Measurements from ENCODE around the gene CRYBB2. TPM values are rescaled to one million over a fixed set of nuclear protein-coding genes. Genes with fewer than 3 reads are reported as not detected.

Gene CRYBB2
- polyA plus RNA-seq, 1 of the 3 experiments (the other 2 are of a cell fraction): 0.69 TPM

- TF ChIP-seq, protein P1, sequence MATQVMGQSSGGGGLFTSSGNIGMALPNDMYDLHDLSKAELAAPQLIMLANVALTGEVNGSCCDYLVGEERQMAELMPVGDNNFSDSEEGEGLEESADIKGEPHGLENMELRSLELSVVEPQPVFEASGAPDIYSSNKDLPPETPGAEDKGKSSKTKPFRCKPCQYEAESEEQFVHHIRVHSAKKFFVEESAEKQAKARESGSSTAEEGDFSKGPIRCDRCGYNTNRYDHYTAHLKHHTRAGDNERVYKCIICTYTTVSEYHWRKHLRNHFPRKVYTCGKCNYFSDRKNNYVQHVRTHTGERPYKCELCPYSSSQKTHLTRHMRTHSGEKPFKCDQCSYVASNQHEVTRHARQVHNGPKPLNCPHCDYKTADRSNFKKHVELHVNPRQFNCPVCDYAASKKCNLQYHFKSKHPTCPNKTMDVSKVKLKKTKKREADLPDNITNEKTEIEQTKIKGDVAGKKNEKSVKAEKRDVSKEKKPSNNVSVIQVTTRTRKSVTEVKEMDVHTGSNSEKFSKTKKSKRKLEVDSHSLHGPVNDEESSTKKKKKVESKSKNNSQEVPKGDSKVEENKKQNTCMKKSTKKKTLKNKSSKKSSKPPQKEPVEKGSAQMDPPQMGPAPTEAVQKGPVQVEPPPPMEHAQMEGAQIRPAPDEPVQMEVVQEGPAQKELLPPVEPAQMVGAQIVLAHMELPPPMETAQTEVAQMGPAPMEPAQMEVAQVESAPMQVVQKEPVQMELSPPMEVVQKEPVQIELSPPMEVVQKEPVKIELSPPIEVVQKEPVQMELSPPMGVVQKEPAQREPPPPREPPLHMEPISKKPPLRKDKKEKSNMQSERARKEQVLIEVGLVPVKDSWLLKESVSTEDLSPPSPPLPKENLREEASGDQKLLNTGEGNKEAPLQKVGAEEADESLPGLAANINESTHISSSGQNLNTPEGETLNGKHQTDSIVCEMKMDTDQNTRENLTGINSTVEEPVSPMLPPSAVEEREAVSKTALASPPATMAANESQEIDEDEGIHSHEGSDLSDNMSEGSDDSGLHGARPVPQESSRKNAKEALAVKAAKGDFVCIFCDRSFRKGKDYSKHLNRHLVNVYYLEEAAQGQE (IDR thresholded peaks at IDR 0.05; ENCODE audit: low read depth, low read length): no peak
- no peak for TF ChIP-seq NFIC (IDR thresholded peaks at IDR 0.05; ENCODE audit: borderline replicate concordance)
- no peak for TF ChIP-seq CHD2 (IDR thresholded peaks at IDR 0.05; ENCODE audit: low read length, partially characterized antibody)
- TF ChIP-seq TCF12 (IDR thresholded peaks at IDR 0.05): no peak
These were observed 37.0 kb upstream of the CRYBB2 start (continued) for GRCh38 chr22:25182131-25183110.

DNA sequence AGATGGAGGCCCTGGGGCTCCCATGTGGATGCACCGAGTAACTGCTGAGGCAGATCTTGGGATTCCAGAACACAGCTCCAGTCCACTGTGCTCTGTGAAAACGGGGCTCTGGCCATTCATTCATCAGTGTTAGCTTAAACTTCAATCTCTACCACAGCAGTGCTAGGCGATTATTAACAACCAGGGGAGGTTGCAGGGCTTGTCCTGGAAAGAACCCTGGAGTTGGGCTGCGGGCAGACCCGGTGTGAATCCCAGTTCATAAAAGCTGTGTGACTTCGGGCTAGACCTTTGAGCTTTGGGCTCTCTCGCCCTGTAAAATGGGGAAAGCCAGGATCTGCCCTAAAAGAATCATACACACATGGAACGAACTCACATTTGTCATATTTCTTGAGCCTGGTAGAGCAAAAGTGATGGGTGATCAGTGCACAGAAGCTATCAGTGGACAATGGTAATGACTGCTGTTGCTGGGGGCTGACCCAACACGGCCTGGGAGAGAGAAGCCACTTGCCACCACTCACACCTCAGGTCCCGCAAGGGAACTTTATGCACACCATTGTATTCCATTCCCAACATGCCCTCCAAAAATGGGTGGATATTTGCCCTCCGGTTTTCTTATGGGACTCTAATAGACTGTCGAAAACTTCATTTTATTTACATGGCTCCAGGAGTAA lies 35.4 kb upstream of the CRYBB2 start:
- ChIA-PET POLR2A (no interaction called here), CTCF (interaction anchor here (1.1 to 6.6 kb wide), 3 partner anchors 18 to 588 kb away, joined by 3 to 41 read pairs (median 3); no protein-coding TSS in a partner anchor)
- TF ChIP-seq IRF3 (IDR thresholded peaks at IDR 0.05; ENCODE audit: low read depth, low read length) (no peak), TCF12 (IDR thresholded peaks at IDR 0.05) (no peak), JUND (IDR thresholded peaks at IDR 0.05) (no peak), EP300 (IDR thresholded peaks at IDR 0.05; ENCODE audit: borderline replicate concordance in 1 of 2, low read depth in 1 of 2, low read length in 1 of 2) (no peak), GABPA (IDR thresholded peaks at IDR 0.05; ENCODE audit: low read depth) (no peak), RCOR1 (IDR thresholded peaks at IDR 0.05; ENCODE audit: low read length) (no peak), RXRA (IDR thresholded peaks at IDR 0.05; ENCODE audit: borderline replicate concordance, low read depth) (no peak), CHD2 (IDR thresholded peaks at IDR 0.05; ENCODE audit: low read length, partially characterized antibody) (no peak)
- TF ChIP-seq, protein P1 (IDR thresholded peaks at IDR 0.05; ENCODE audit: low read depth, low read length): no peak

More for the DNA sequence above, 35.4 kb upstream of the CRYBB2 start:
- Histone ChIP-seq H3K79me2 (ENCODE audit: insufficient read depth) (no peaks in the 10 kb centered on the region), H2AFZ (ENCODE audit: low read depth) (no peak overlapping the region), H3K27ac (ENCODE audit: low read depth in 2 of 2, low read length in 1 of 2) (no peak overlapping the region), H3K4me3 (ENCODE audit: low read depth in 2 of 2, low read length in 1 of 2) (no peak overlapping the region), H3K9me2 (no peaks in the 10 kb centered on the region), H3K27me3 (ENCODE audit: insufficient read depth) (no peaks in the 10 kb centered on the region), H3K4me1 (ENCODE audit: control insufficient read depth in 1 of 2, insufficient read depth in 2 of 2, low read depth in 1 of 2, low read length in 1 of 2) (no peaks in the 10 kb centered on the region), H3K9ac (no peak overlapping the region), H3F3A (replicated peaks; ENCODE audit: insufficient read depth) (no peaks in the 10 kb centered on the region), H3K36me3 (replicated peaks in 1 of 2; ENCODE audit: control insufficient read depth in 1 of 2, insufficient read depth in 2 of 2, low read length in 1 of 2) (peaks cover 12 to 26% of the 10 kb centered on the region in 2 experiments), H3K4me2 (no peak overlapping the region), H4K20me1 (ENCODE audit: insufficient read depth) (no peaks in the 10 kb centered on the region), H3K9me3 (0 out of 2 replicates have a peak, but pooled peaks cover 5% of the 10 kb centered on the region)
- no peak for DNase-seq
- WGBS (ENCODE audit: low lambda C conversion rate): 81% methylated on average over 12 of the region's 12 CpGs

Measured in SK-N-SH (cell line).